ENCODE results near the gene RLF.
A peak's percentile ranks its signal among the peaks of the same experiment; 100 is the strongest.

The RLF gene

GRCh38 chr1:40132383-40133311 lies 28.5 kb upstream of the RLF start:
- no peak for DNase-seq (ENCODE audit: low read depth)
- TF ChIP-seq CTCF (IDR thresholded peaks at IDR 0.05; ENCODE audit: control insufficient read depth, extremely low read depth, insufficient read depth): no peak
- no peak overlapping the region for H3K4me3 ChIP-seq (ENCODE audit: low read depth, low read length)

GRCh38 chr1:40133312-40133665 lies 27.9 kb upstream of the RLF start:
- no peak for DNase-seq (ENCODE audit: low read depth)
- TF ChIP-seq CTCF (IDR thresholded peaks at IDR 0.05; ENCODE audit: control insufficient read depth, extremely low read depth, insufficient read depth): no peak
- H3K4me3 ChIP-seq (ENCODE audit: low read depth, low read length): no peak overlapping the region

GRCh38 chr1:40133839-40134238 lies 27.3 kb upstream of the RLF start:
- TF ChIP-seq CTCF (IDR thresholded peaks at IDR 0.05; ENCODE audit: control insufficient read depth, extremely low read depth, insufficient read depth): peak; percentile 26
- DNase-seq (ENCODE audit: low read depth): no peak
- H3K4me3 ChIP-seq (ENCODE audit: low read depth, low read length): no peak overlapping the region

- no peak for TF ChIP-seq CTCF (IDR thresholded peaks at IDR 0.05; ENCODE audit: control insufficient read depth, extremely low read depth, insufficient read depth)
- no peak overlapping the region for H3K4me3 ChIP-seq (ENCODE audit: low read depth, low read length)
- peak; percentile 41 for DNase-seq (ENCODE audit: low read depth)
Measured at GRCh38 chr1:40140211-40140973, 20.8 kb upstream of the RLF start.

- TF ChIP-seq CTCF (IDR thresholded peaks at IDR 0.05; ENCODE audit: control insufficient read depth, extremely low read depth, insufficient read depth): no peak
- DNase-seq (ENCODE audit: low read depth): no peak
- H3K4me3 ChIP-seq (ENCODE audit: low read depth, low read length): no peak overlapping the region
Measured at GRCh38 chr1:40141878-40142535, 19.2 kb upstream of the RLF start.

GRCh38 chr1:40143891-40144575 lies 17.2 kb upstream of the RLF start:
- H3K4me3 ChIP-seq (ENCODE audit: low read depth, low read length): no peak overlapping the region
- TF ChIP-seq CTCF (IDR thresholded peaks at IDR 0.05; ENCODE audit: control insufficient read depth, extremely low read depth, insufficient read depth): peak; percentile 89
- DNase-seq (ENCODE audit: low read depth): peak; percentile 47

Data from LNCaP clone FGC (cell line).